Testis (tissue), 3 donors: ENCODE measurements around the gene PTPRS. TPM values are rescaled to one million over a fixed set of nuclear protein-coding genes. Genes with fewer than 3 reads are reported as not detected.

Experiments
- DNase-seq: peaks from one replicate; pipeline ENCODE4 v3.0.0-alpha.2; 2019
- H3K27ac ChIP-seq, 2 donors: fragments of 200-600 bp; sonication (generic); one replicate each; pipeline ENCODE4 v1.5.1; 2019
- H3K27me3 ChIP-seq: fragments of 200-600 bp; sonication (generic); one replicate; pipeline ENCODE4 v1.5.1; 2019
- H3K36me3 ChIP-seq: fragments of 200-600 bp; sonication (generic); one replicate; pipeline ENCODE4 v1.5.1; 2017; ENCODE audit warnings: low read depth; ENCODE audit errors: missing control alignments
- H3K4me1 ChIP-seq: fragments of 200-600 bp; sonication (generic); one replicate; pipeline ENCODE4 v1.5.1; 2019
- H3K4me3 ChIP-seq, 2 donors: fragments of 200-600 bp; sonication (generic); one replicate each; pipeline ENCODE4 v1.5.1; 2017 to 2019
- H3K9me3 ChIP-seq: fragments of 200-600 bp; sonication (generic); one replicate; pipeline ENCODE4 v1.5.1; 2017
- POLR2A ChIP-seq: fragments of 450-650 bp; IDR thresholded peaks from one replicate; pipeline ENCODE4 v1.6.1; 2017; ENCODE audit warnings: antibody characterized with exemption, mild to moderate bottlenecking, moderate library complexity
- WGBS, 2 donors: methylation state at CpG; one replicate each; pipeline ENCODE4 v1.1.5; 2018; 5-methylcytosine and 5-hydroxymethylcytosine counted together
- intact Hi-C: fragments of 100-400 bp; cut with DNase I; formaldehyde crosslinking; loops from one replicate; pipeline ENCODE4 v1.15.1; 2023; ENCODE audit warnings: low total_unique reads
- polyA plus RNA-seq: library from polyadenylated mRNA; stranded (reverse); fragments of 350-450 nt; fragmentation: Illumina TruSeq; extraction: RNeasy Lipid Tissue Mini Kit (QIAGEN cat#74804); gene quantifications from one replicate; pipeline ENCODE4 v1.2.3, GENCODE V29; 2014; ENCODE audit warnings: low read depth, low replicate concordance; ENCODE audit not compliant: insufficient read depth
- total RNA-seq, 2 donors: library from RNA; depleted of rRNA; stranded (reverse); fragments of >200 nt; gene quantifications; one replicate each; pipeline ENCODE4 v1.2.3, GENCODE V29; 2016
- TF ChIP-seq, protein P1 (sequence below), 3 experiments: fragments of 450-650 bp in 2 of 3; fragments of 200-600 bp in 1 of 3; sonication (generic) in 1 of 3; IDR thresholded peaks; one replicate each; pipeline ENCODE4 v1.5.1; 2016 to 2019; ENCODE audit warnings: antibody characterized with exemption in 3 of 3, mild to moderate bottlenecking in 2 of 3, moderate library complexity in 1 of 3

Gene PTPRS
- total and polyA plus RNA-seq, 3 donors from 2014 or later = 27.1 to 138 (median 85.6) TPM

DNA sequence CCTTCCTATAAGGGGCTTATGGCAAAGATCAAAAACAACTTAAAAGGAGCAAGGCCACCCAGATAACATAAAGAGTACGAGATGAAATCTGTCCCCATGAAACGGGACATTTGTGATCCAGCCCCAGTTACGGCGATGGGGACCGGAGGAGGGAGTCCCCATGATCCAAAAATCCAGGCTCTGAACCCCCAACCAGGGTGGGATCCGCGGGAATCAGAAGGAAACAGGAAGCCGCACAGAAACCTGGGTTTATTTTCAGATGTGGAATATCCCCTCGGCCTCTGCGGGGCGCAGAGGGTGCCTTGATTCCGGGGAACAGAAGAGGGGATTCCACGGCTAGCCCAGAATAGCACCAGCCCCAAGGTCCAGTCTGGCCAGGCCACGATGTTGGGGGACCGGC lies 5.0 kb downstream of the PTPRS start:
- DNase-seq = no peak
- Histone ChIP-seq H3K36me3 (no peaks in the 10 kb centered on the region), H3K4me3 (no peak overlapping the region), H3K27me3 (no peaks in the 10 kb centered on the region), H3K9me3 (no peaks in the 10 kb centered on the region), H3K27ac (no peak overlapping the region), H3K4me1 (no peaks in the 10 kb centered on the region)
- intact Hi-C loops = no loop called here
- WGBS, 2 donors = 56 to 69% methylated on average over 15 of the region's 15 CpGs
- TF ChIP-seq POLR2A = no peak
- TF ChIP-seq, protein P1, sequence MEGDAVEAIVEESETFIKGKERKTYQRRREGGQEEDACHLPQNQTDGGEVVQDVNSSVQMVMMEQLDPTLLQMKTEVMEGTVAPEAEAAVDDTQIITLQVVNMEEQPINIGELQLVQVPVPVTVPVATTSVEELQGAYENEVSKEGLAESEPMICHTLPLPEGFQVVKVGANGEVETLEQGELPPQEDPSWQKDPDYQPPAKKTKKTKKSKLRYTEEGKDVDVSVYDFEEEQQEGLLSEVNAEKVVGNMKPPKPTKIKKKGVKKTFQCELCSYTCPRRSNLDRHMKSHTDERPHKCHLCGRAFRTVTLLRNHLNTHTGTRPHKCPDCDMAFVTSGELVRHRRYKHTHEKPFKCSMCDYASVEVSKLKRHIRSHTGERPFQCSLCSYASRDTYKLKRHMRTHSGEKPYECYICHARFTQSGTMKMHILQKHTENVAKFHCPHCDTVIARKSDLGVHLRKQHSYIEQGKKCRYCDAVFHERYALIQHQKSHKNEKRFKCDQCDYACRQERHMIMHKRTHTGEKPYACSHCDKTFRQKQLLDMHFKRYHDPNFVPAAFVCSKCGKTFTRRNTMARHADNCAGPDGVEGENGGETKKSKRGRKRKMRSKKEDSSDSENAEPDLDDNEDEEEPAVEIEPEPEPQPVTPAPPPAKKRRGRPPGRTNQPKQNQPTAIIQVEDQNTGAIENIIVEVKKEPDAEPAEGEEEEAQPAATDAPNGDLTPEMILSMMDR (IDR thresholded peaks at IDR 0.05) = no peak

DNA sequence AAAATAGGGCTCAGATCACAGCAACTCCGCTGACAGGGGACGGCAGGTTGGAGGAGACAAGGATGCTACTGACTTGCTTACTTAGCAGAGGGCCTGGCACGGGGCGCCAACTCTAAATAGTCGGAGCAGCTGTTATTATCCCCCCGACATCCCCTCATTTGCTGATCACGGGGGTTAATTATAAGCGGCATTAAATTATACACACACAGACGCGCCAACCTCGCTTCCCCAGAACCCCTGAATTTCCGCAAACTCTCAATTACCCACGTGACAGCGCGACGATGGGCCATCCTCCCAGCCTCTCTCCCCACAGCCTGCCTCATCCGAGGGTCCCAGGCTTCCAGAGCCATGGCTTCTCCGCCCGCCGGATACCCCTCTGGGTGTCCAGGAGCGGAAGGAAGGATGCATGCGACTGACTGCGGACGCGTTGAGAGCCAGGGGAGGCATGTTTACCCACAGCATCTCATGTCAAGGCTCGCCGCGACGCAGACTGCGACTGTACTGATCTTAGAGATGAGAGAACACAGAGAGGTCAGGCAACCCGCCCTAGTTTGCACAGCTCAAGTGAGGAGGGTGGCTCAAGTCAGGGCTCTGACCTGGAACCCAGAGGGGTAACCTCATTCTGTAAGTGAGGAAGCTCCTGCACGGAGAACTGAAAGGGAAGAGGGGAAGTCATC lies 5.7 kb downstream of the PTPRS start:
- H3K9me3 ChIP-seq = no peaks in the 10 kb centered on the region
- no peak overlapping the region for H3K27ac ChIP-seq
- no peaks in the 10 kb centered on the region for H3K36me3 ChIP-seq
- intact Hi-C loops = no loop called here
- DNase-seq = no peak
- 85 to 92% methylated on average over 29 to 32 of the region's 32 CpGs for WGBS, 2 donors
- no peaks in the 10 kb centered on the region for H3K27me3 ChIP-seq
- no peak overlapping the region for H3K4me3 ChIP-seq
- TF ChIP-seq, protein P1 (IDR thresholded peaks at IDR 0.05) = no peak
- no peak for TF ChIP-seq POLR2A
- H3K4me1 ChIP-seq = no peaks in the 10 kb centered on the region

DNA sequence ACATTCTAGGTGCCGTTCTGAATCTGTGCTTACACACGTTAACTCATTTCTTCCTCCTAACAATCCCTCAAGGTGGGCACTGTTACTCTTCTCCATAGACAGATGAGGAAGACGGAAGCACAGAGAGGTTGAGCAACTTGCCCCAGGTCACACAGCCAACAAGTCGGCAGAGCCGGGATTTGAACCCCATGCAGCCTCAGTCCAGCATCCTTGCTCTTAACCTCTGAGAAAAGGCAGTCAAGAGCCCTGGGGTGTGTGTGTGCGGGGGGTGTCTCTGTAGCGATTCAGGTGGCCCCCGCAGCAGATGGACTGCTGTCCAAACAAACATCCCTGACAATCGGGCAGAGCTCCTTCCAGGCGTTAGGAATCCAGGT lies 6.3 kb downstream of the PTPRS start:
- Histone ChIP-seq H3K9me3 (no peaks in the 10 kb centered on the region), H3K36me3 (no peaks in the 10 kb centered on the region), H3K27ac (no peak overlapping the region), H3K4me3 (no peak overlapping the region), H3K4me1 (no peaks in the 10 kb centered on the region), H3K27me3 (no peaks in the 10 kb centered on the region)
- TF ChIP-seq, protein P1 (IDR thresholded peaks at IDR 0.05) = no peak
- TF ChIP-seq POLR2A = no peak
- intact Hi-C loops = no loop called here
- 83 to 84% methylated on average over 10 of the region's 10 CpGs for WGBS, 2 donors
- no peak for DNase-seq

DNA sequence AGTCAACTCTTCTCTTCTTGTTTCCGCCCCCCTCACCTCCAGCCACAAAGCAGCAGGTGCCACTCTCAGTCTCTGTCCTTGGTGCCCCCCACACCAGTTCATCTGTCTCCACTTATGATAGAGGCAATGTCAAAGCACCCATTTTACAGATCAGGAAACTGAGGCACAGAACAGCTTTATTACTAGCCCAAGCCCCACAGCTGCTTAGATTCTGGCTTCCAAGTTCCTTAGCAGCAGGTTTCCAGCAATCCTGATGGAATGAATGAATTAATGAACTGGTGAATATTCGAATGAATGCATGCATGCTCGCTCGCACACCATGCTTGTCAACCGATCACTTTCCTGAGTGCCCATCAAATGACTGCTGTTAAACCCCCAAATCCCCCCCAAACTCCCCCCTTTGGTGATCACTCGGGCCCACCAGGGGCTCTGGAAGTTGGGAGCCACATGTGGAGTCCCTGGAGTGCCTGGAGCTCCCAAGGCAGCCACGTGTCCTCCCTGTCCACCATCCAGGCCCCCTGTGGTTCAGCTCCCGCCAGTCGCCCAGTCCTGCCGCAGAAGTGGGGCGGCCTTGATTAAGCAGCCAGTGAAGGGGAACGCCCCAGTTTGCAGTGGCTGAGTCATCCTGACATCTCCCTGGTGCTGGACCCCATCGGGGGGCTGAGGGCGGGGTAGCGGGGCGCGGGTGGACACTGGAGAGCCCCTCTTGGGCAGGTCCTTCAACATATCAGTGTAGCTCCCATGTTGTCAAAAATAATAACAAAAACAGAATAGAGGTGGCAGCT lies 6.8 kb downstream of the PTPRS start:
- Histone ChIP-seq H3K4me3 (no peak overlapping the region), H3K27me3 (no peaks in the 10 kb centered on the region), H3K4me1 (no peaks in the 10 kb centered on the region), H3K9me3 (no peaks in the 10 kb centered on the region), H3K27ac (no peak overlapping the region), H3K36me3 (no peaks in the 10 kb centered on the region)
- intact Hi-C loops = no loop called here
- TF ChIP-seq POLR2A = no peak
- TF ChIP-seq, protein P1 (IDR thresholded peaks at IDR 0.05) = no peak
- WGBS, 2 donors = 77 to 90% methylated on average over 9 to 17 of the region's 17 CpGs
- no peak for DNase-seq
